Measurements from ENCODE around the gene NIPAL4.

GRCh38 chr5:157510682-157511081 lies 50.7 kb downstream of the NIPAL4 start:
- TF ChIP-seq CTCF (IDR thresholded peaks at IDR 0.05) (no peak), POLR2A (IDR thresholded peaks at IDR 0.05) (no peak)

Measured in right lobe of liver (tissue), 4 donors.